Measurements from ENCODE around the gene ADGRL3. TPM values are rescaled to one million over a fixed set of nuclear protein-coding genes. Genes with fewer than 3 reads are reported as not detected.

Gene ADGRL3
- total RNA-seq, 3 donors from 2014 or later = not detected

- no peaks in the 10 kb centered on the region for H3K27me3 Mint-ChIP-seq (ENCODE audit: low read depth)
- no peaks in the 10 kb centered on the region for H3K4me1 Mint-ChIP-seq (ENCODE audit: low read depth)
- peaks cover 4% of the 10 kb centered on the region for H3K9me3 Mint-ChIP-seq
- no peak for DNase-seq
- H3K4me3 Mint-ChIP-seq = no peak overlapping the region
- no peaks in the 10 kb centered on the region for H3K36me3 Mint-ChIP-seq (ENCODE audit: insufficient read depth)
- ATAC-seq = no peak
Measured at GRCh38 chr4:62075521-62075920, 875.4 kb downstream of the ADGRL3 start.

- Mint-ChIP-seq H3K9me3 (peaks cover 3% of the 10 kb centered on the region), H3K4me1 (ENCODE audit: low read depth) (no peaks in the 10 kb centered on the region)
- no peak for ATAC-seq
Measured at GRCh38 chr4:62077406-62077805, 877.3 kb downstream of the ADGRL3 start.

DNA sequence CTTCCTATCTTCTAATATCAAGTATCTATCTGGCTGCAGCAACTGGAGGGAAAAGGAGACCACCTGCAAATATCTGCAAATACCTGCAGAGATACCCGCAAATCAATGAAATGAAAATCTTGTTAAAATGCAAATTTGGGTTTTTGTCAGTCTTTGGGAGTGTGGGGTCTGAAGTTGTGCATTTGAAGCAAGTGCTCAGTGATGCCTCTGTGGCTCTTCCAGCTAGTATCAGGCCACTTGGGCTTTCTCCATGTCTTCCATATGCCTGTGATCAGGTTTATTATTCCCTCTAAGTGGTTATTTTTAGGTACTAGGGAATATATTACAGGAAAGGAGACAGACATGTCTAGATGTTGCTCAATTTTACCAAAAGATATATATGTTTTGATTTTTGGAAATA, 880.3 kb downstream of the ADGRL3 start:
- ATAC-seq = no peak
- DNase-seq = no peak
- Mint-ChIP-seq H3K27me3 (ENCODE audit: low read depth) (no peaks in the 10 kb centered on the region), H3K9me3 (peaks cover 3% of the 10 kb centered on the region), H3K36me3 (ENCODE audit: insufficient read depth) (no peaks in the 10 kb centered on the region), H3K4me3 (no peak overlapping the region), H3K4me1 (ENCODE audit: low read depth) (no peaks in the 10 kb centered on the region)

More at GRCh38 chr4:62077406-62077805, 877.3 kb downstream of the ADGRL3 start:
- Mint-ChIP-seq H3K4me3 (no peak overlapping the region), H3K27me3 (ENCODE audit: low read depth) (no peaks in the 10 kb centered on the region), H3K36me3 (ENCODE audit: insufficient read depth) (no peaks in the 10 kb centered on the region)
- DNase-seq = no peak

GRCh38 chr4:62087706-62088105, 887.6 kb downstream of the ADGRL3 start:
- Mint-ChIP-seq H3K36me3 (ENCODE audit: insufficient read depth) (no peaks in the 10 kb centered on the region), H3K9me3 (peaks cover 12% of the 10 kb centered on the region), H3K27me3 (ENCODE audit: low read depth) (no peaks in the 10 kb centered on the region), H3K4me3 (no peak overlapping the region), H3K4me1 (ENCODE audit: low read depth) (no peaks in the 10 kb centered on the region)
- ATAC-seq = no peak
- no peak for DNase-seq

DNA sequence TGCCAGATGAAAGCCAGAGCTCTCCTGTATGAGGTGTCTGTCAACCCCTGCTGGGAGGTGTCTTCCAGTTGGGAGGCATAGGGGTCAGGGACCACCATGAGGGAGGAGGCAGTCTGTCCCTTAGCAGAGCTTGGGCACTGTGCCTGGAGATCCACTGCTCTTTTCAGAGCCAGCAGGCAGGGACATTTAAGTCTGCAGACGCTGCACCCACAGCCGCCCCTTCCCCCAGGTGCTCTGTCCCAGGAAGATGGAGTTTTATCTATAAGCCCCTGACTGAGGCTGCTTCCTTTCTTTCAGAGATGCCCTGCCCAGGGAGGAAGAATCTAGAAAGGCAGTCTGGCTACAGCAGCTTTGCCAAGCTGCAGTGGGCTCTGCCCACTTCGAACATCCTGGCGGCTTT, 893.6 kb downstream of the ADGRL3 start:
- H3K4me1 Mint-ChIP-seq (ENCODE audit: low read depth) = no peaks in the 10 kb centered on the region
- no peak overlapping the region for H3K4me3 Mint-ChIP-seq
- DNase-seq (no peak), ATAC-seq (no peak)
- H3K36me3 Mint-ChIP-seq (ENCODE audit: insufficient read depth) = no peaks in the 10 kb centered on the region
- peaks cover 18% of the 10 kb centered on the region for H3K9me3 Mint-ChIP-seq
- no peaks in the 10 kb centered on the region for H3K27me3 Mint-ChIP-seq (ENCODE audit: low read depth)

- H3K27me3 Mint-ChIP-seq (ENCODE audit: low read depth) = no peaks in the 10 kb centered on the region
- H3K36me3 Mint-ChIP-seq (ENCODE audit: insufficient read depth) = no peaks in the 10 kb centered on the region
- no peak overlapping the region for H3K4me3 Mint-ChIP-seq
- H3K9me3 Mint-ChIP-seq = peaks cover 11% of the 10 kb centered on the region
- ATAC-seq = no peak
- DNase-seq = no peak
- no peaks in the 10 kb centered on the region for H3K4me1 Mint-ChIP-seq (ENCODE audit: low read depth)
Measured at GRCh38 chr4:62096881-62097280, 896.8 kb downstream of the ADGRL3 start.

DNA sequence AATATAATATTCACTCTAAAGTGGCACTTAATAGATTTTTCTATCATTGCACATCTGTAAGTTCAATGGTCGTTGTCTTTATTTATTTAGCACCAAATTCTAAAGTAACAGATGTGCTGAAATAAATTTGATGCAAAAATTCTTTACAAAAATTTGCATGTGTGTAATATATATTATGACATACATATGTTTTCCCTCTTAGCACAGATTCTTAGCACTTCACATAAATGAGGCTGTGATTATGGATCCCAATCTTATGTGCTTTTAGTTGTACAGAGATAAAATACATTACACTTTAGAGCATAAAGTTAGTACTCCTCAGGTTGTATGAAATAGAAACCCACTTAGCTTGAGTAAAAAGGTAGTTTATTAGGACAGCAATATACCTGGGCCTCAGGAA, 915.1 kb downstream of the ADGRL3 start:
- ATAC-seq (no peak), DNase-seq (no peak)
- Mint-ChIP-seq H3K9me3 (peaks cover 10% of the 10 kb centered on the region), H3K4me3 (no peak overlapping the region), H3K4me1 (ENCODE audit: low read depth) (no peaks in the 10 kb centered on the region), H3K36me3 (ENCODE audit: insufficient read depth) (no peaks in the 10 kb centered on the region), H3K27me3 (ENCODE audit: low read depth) (no peaks in the 10 kb centered on the region)

DNA sequence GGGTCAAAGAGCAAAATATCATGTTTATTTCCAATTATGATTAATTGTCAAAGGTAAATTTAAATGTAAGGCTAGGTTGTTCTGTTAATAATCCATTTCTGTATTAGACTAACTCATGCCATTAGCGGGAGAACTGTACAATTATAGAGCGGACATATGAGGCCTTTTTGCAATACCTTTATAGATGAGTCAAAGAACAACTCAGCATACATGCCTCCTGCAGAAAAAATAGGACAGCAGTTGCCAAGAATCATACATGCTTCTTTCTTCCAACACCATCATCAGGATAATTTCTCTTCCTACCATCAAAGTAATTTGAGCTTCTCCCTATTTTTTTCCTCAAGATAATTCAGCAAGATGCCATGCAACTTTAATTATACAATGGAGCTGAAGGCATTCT, 917.8 kb downstream of the ADGRL3 start:
- Mint-ChIP-seq H3K4me3 (no peak overlapping the region), H3K36me3 (ENCODE audit: insufficient read depth) (no peaks in the 10 kb centered on the region), H3K9me3 (peaks cover 6% of the 10 kb centered on the region), H3K27me3 (ENCODE audit: low read depth) (no peaks in the 10 kb centered on the region), H3K4me1 (ENCODE audit: low read depth) (no peaks in the 10 kb centered on the region)
- DNase-seq (no peak), ATAC-seq (no peak)

- no peak for ATAC-seq
- Mint-ChIP-seq H3K36me3 (ENCODE audit: insufficient read depth) (no peaks in the 10 kb centered on the region), H3K4me1 (ENCODE audit: low read depth) (no peaks in the 10 kb centered on the region), H3K4me3 (no peak overlapping the region), H3K9me3 (peaks cover 6% of the 10 kb centered on the region), H3K27me3 (ENCODE audit: low read depth) (no peaks in the 10 kb centered on the region)
- DNase-seq = no peak
Measured at GRCh38 chr4:62118558-62118957, 918.4 kb downstream of the ADGRL3 start.

- H3K9me3 Mint-ChIP-seq = peaks cover 6% of the 10 kb centered on the region
- H3K27me3 Mint-ChIP-seq (ENCODE audit: low read depth) = no peaks in the 10 kb centered on the region
- no peak overlapping the region for H3K4me3 Mint-ChIP-seq
- no peak for DNase-seq
- no peaks in the 10 kb centered on the region for H3K36me3 Mint-ChIP-seq (ENCODE audit: insufficient read depth)
- no peaks in the 10 kb centered on the region for H3K4me1 Mint-ChIP-seq (ENCODE audit: low read depth)
- ATAC-seq = no peak
Measured at GRCh38 chr4:62119195-62119594, 919.1 kb downstream of the ADGRL3 start.

DNA sequence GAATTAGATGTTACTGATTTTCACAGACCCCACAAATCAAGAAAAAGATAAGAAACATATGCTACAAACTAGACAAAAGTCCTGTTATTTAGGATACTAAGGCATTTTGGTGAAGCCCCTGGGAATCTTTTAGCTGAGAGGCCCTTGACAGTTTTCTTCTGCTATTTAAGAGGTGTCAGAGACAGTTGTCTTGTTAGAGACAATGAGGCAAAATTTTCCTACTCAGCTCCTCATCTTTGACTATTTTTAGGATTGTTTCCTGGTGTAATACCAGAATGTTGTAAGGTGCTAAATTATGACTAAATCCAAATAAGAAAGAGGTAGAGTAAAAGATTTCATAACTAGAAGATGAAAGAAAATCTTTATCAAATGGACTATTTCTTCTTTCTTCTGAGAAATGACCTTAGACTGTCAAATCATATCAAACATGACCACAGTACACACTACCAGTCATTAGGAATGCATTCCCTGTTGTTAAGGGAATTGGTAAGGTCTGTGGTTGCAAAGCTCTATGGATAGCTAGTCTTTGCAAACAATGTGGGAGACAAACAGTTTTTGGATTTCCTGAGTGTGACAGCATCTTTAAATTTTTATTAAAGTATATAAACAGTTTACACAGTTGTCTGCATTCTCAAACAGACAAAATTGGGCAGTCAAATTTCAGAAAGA, 926.1 kb downstream of the ADGRL3 start:
- ATAC-seq (no peak), DNase-seq (no peak)
- peaks cover 14% of the 10 kb centered on the region for H3K9me3 Mint-ChIP-seq
- H3K27me3 Mint-ChIP-seq (ENCODE audit: low read depth) = no peaks in the 10 kb centered on the region
- H3K4me1 Mint-ChIP-seq (ENCODE audit: low read depth) = no peaks in the 10 kb centered on the region
- H3K36me3 Mint-ChIP-seq (ENCODE audit: insufficient read depth) = no peaks in the 10 kb centered on the region
- no peak overlapping the region for H3K4me3 Mint-ChIP-seq

Measured in activated T-cell treated with anti-CD3 and anti-CD28 coated beads, Interleukin-2, amount 50 U/mL, for 4 hours (primary cell).